ENCODE data around the gene ITGBL1. TPM values are rescaled to one million over a fixed set of nuclear protein-coding genes. Genes with fewer than 3 reads are reported as not detected.

ITGBL1 gene
- total RNA-seq, 1 experiment from 2014 or later, result not detected

DNA sequence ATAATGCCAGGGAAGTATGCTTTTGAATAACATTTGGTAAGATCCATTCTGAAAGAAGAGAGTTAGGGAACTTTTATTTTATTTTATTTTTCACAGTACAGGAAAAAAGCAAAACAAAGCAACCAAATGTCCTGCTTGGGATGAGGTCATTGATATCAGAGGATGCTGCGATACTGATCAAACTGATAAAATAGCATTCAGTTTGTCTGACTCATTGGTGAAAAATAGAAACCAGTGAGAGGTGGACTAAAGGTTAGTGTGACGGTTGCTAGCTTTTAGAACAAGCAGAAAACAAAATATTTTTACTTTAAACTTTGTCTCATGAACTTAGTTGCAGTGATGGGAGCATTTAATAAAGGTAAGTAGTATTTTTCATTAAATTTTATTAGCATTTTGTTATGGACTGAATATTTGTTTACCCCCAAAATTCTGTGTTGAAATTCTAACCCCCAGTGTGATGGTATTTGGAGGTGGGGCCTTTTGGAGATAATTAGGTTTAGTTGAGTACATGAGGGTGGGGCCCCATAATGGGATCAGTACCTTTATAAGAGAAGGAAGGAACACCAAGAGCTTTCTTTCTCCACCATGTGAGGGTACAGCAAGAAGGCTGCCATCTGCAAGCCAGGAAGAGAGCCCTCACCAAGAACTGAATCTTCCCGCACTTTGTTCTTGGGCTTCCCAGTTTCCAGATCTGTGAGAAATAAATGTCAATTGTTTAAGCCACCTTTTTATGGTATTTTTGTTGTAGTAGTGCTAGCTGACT, 37.3 kb downstream of the ITGBL1 start:
- intact Hi-C loops (cut with micrococcal nuclease; ENCODE audit: unreplicated experiment), result no loop called here
- no peak overlapping the region for H3K27ac Mint-ChIP-seq (ENCODE audit: unreplicated experiment)
- CTCF ChIA-PET, result no interaction called here

DNA sequence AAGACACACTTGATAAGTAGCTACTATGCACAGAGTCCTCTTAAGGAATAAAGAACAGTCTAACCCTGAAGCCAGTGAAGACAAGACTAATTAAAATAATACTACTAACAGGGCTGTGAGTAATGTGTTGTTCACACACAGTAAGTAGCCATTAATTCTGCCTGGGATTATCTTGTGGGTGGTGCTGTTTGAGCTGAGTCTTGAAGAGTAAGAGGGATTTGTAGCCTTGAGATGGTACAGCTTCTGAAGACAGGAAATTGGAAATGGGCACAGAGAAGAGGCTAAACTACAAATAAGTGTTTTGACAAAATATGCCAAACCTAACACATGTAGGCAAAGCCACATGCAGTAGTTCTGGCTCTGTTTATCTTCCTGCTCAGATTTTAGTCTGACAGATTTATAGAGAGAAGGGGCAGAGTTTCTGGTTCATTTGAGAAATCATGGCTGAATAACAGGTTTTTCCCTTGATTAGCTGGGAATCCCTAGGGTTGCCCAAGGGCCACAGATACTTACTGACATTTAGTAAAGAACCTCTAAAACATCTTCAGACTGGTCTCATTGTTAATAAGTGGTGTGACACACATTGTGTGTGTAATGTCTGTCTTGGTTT, 38.0 kb downstream of the ITGBL1 start:
- TF ChIP-seq, protein P1, sequence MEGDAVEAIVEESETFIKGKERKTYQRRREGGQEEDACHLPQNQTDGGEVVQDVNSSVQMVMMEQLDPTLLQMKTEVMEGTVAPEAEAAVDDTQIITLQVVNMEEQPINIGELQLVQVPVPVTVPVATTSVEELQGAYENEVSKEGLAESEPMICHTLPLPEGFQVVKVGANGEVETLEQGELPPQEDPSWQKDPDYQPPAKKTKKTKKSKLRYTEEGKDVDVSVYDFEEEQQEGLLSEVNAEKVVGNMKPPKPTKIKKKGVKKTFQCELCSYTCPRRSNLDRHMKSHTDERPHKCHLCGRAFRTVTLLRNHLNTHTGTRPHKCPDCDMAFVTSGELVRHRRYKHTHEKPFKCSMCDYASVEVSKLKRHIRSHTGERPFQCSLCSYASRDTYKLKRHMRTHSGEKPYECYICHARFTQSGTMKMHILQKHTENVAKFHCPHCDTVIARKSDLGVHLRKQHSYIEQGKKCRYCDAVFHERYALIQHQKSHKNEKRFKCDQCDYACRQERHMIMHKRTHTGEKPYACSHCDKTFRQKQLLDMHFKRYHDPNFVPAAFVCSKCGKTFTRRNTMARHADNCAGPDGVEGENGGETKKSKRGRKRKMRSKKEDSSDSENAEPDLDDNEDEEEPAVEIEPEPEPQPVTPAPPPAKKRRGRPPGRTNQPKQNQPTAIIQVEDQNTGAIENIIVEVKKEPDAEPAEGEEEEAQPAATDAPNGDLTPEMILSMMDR (IDR thresholded peaks at IDR 0.05; ENCODE audit: unreplicated experiment), result no peak
- intact Hi-C loops (cut with micrococcal nuclease; ENCODE audit: unreplicated experiment), result no loop called here
- H3K4me1 Mint-ChIP-seq (ENCODE audit: low read depth, unreplicated experiment), result no peaks in the 10 kb centered on the region
- BruUV-seq (replicated peaks), result no TSS peak
- CTCF ChIA-PET, result no interaction called here
- DNase-seq, result no peak
- no peak overlapping the region for H3K27ac Mint-ChIP-seq (ENCODE audit: unreplicated experiment)
- no peaks in the 10 kb centered on the region for H3K27me3 Mint-ChIP-seq (ENCODE audit: unreplicated experiment)
- H3K4me3 Mint-ChIP-seq (ENCODE audit: low read depth, unreplicated experiment), result no peak overlapping the region
- H3K36me3 Mint-ChIP-seq (ENCODE audit: insufficient read depth, unreplicated experiment), result no peaks in the 10 kb centered on the region
- H3K9me3 Mint-ChIP-seq (ENCODE audit: low read depth, unreplicated experiment), result no peaks in the 10 kb centered on the region

More for the DNA sequence above, 37.3 kb downstream of the ITGBL1 start:
- Mint-ChIP-seq H3K4me1 (ENCODE audit: low read depth, unreplicated experiment) (no peaks in the 10 kb centered on the region), H3K36me3 (ENCODE audit: insufficient read depth, unreplicated experiment) (no peaks in the 10 kb centered on the region), H3K9me3 (ENCODE audit: low read depth, unreplicated experiment) (no peaks in the 10 kb centered on the region), H3K27me3 (ENCODE audit: unreplicated experiment) (no peaks in the 10 kb centered on the region), H3K4me3 (ENCODE audit: low read depth, unreplicated experiment) (no peak overlapping the region)
- DNase-seq, result no peak
- no TSS peak for BruUV-seq (replicated peaks)
- TF ChIP-seq, protein P1 (IDR thresholded peaks at IDR 0.05; ENCODE audit: unreplicated experiment), result no peak

DNA sequence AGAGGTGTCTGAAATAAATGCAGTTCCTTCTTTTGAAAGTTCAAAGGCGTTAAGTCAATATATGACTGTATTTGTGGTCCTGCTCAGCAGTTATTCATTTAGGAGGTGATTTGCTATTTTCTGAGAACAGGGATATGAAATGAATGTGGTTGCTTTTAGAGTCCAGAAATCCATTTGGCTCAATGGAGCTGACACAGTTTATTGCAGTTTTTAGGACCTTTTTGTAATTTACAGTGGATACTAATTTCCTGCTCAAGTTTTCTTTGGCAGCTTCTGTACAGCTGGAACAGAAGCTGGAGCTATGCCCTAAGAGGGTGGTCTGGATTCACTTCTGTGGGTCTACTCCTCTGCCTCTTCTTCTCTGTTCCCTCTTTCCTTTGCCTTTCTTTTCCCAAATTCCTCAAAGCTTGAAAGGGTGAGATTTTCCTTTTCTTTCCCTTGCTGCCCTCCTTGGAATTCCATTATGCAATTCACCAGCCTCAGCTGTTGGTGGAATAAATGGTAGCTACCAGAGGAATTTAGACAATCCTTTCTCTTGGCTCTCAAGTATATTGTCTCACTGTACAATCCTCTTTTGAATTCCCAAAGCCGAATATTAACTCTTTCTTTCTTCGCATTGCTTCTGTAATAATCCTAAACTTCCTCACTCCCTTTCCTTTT, 39.9 kb downstream of the ITGBL1 start:
- H3K4me3 Mint-ChIP-seq (ENCODE audit: low read depth, unreplicated experiment), result no peak overlapping the region
- no peaks in the 10 kb centered on the region for H3K36me3 Mint-ChIP-seq (ENCODE audit: insufficient read depth, unreplicated experiment)
- intact Hi-C loops (cut with micrococcal nuclease; ENCODE audit: unreplicated experiment), result no loop called here
- no peaks in the 10 kb centered on the region for H3K4me1 Mint-ChIP-seq (ENCODE audit: low read depth, unreplicated experiment)
- no TSS peak for BruUV-seq (replicated peaks)
- H3K27ac Mint-ChIP-seq (ENCODE audit: unreplicated experiment), result no peak overlapping the region
- H3K9me3 Mint-ChIP-seq (ENCODE audit: low read depth, unreplicated experiment), result no peaks in the 10 kb centered on the region
- H3K27me3 Mint-ChIP-seq (ENCODE audit: unreplicated experiment), result no peaks in the 10 kb centered on the region
- CTCF ChIA-PET, result no interaction called here
- TF ChIP-seq, protein P1 (IDR thresholded peaks at IDR 0.05; ENCODE audit: unreplicated experiment), result no peak
- DNase-seq, result no peak

- no TSS peak for BruUV-seq (replicated peaks)
- H3K36me3 Mint-ChIP-seq (ENCODE audit: insufficient read depth, unreplicated experiment), result no peaks in the 10 kb centered on the region
- no peak overlapping the region for H3K4me3 Mint-ChIP-seq (ENCODE audit: low read depth, unreplicated experiment)
- CTCF ChIA-PET, result no interaction called here
- no peaks in the 10 kb centered on the region for H3K27me3 Mint-ChIP-seq (ENCODE audit: unreplicated experiment)
- no peak for DNase-seq
- H3K4me1 Mint-ChIP-seq (ENCODE audit: low read depth, unreplicated experiment), result no peaks in the 10 kb centered on the region
- intact Hi-C loops (cut with micrococcal nuclease; ENCODE audit: unreplicated experiment), result no loop called here
- no peak overlapping the region for H3K27ac Mint-ChIP-seq (ENCODE audit: unreplicated experiment)
- TF ChIP-seq, protein P1 (IDR thresholded peaks at IDR 0.05; ENCODE audit: unreplicated experiment), result no peak
- no peaks in the 10 kb centered on the region for H3K9me3 Mint-ChIP-seq (ENCODE audit: low read depth, unreplicated experiment)
Observed at GRCh38 chr13:101493541-101493940, 41.1 kb downstream of the ITGBL1 start.

All from Calu3 (cell line).